HepG2 (cell line): ENCODE measurements around the gene GTPBP6. TPM values are rescaled to one million over a fixed set of nuclear protein-coding genes. Genes with fewer than 3 reads are reported as not detected.
"Not testable (repeated sequence)": the region's sequence is repeated elsewhere in the genome, so short reads cannot be mapped to it uniquely, and the experiment has no call there.

Experiments
- ATAC-seq: fragments of 200-7000 bp; cut with Tn5 transposase; 3 replicates; pipeline ENCODE4 v1.9.1; 2020; ENCODE audit warnings: mild to moderate bottlenecking, moderate library complexity
- BruUV-seq: library from RNA; stranded (reverse); fragments of 400-500 nt; replicated peaks from 2 replicates; lab custom pipeline; 2021; lab: Mats Ljungman, UMichigan
- CTCF ChIA-PET: fragments of 300-600 bp; formaldehyde crosslinking; extraction: SDS; loops from one replicate; lab custom pipeline; 2021; ENCODE audit warnings: low total read pairs, inconsistent platforms, low intra/inter-chr PET ratio; lab: Yijun Ruan, JAX
- POLR2A ChIA-PET: fragments of 350-600 bp; sonication (Branson Sonifier 250); formaldehyde crosslinking; loops from one replicate; lab custom pipeline; 2020; ENCODE audit warnings: antibody characterized with exemption, inconsistent platforms; lab: Yijun Ruan, JAX
- DNase-seq: peaks from one replicate; pipeline ENCODE4 v3.0.0-alpha.2; 2015; ENCODE audit warnings: low spot score
- FAIRE-seq: peaks from 3 replicates; lab custom pipeline; 2011; peaks lifted over from hg19 to GRCh38; lab: Jason Lieb, UNC
- H2AFZ ChIP-seq: one replicate; pipeline ENCODE4 v1.6.1; 2011; ENCODE audit warnings: low read length, inconsistent platforms
- H3K27ac ChIP-seq: fragments of 300-600 bp; 3 replicates; pipeline ENCODE4 v1.8.0; 2011; ENCODE audit warnings: mixed run types, mild to moderate bottlenecking, mixed read lengths, low read length, inconsistent platforms; ENCODE audit not compliant: insufficient read depth; ENCODE audit errors: extremely low read length
- H3K27me3 ChIP-seq, 2 experiments: fragments of 200-600 bp in 1 of 2; 2 replicates in 1 of 2; 3 replicates in 1 of 2; pipeline versions ENCODE4 v1.6.0 to v1.8.0; 2011; ENCODE audit warnings: low read length in 2 of 2, mild to moderate bottlenecking in 2 of 2, moderate library complexity in 2 of 2, inconsistent platforms in 1 of 2; ENCODE audit not compliant: insufficient read depth in 2 of 2, control insufficient read depth in 1 of 2
- H3K36me3 ChIP-seq, 2 experiments: fragments of 200-600 bp in 1 of 2; replicated peaks in 1 of 2; 2 replicates in 1 of 2; 3 replicates in 1 of 2; pipeline versions ENCODE4 v1.5.1 to v1.8.0; 2011; ENCODE audit warnings: low read length in 2 of 2, inconsistent platforms in 1 of 2; ENCODE audit not compliant: insufficient read depth in 2 of 2, control insufficient read depth in 1 of 2
- H3K4me1 ChIP-seq: 2 replicates; pipeline ENCODE4 v1.5.1; 2012; ENCODE audit warnings: low read length, inconsistent platforms; ENCODE audit not compliant: insufficient read depth
- H3K4me2 ChIP-seq: 2 replicates; pipeline ENCODE4 v1.6.0; 2011; ENCODE audit warnings: low read depth, low read length, inconsistent platforms
- H3K4me3 ChIP-seq, 3 experiments: fragments of 200-600 bp in 1 of 3; sonication (generic), shearing (Covaris generic) in 1 of 3; replicated peaks in 1 of 3; 2 replicates each; pipeline ENCODE4 v1.5.1; 2011 to 2016; ENCODE audit warnings: low read length in 3 of 3, inconsistent platforms in 2 of 3, low read depth in 2 of 3, mild to moderate bottlenecking in 2 of 3, control low read depth in 1 of 3, mixed read lengths in 1 of 3; ENCODE audit not compliant: insufficient read depth in 1 of 3
- H3K79me2 ChIP-seq: one replicate; pipeline ENCODE4 v1.6.1; 2011; ENCODE audit warnings: low read length, inconsistent platforms; ENCODE audit not compliant: insufficient read depth
- H3K9ac ChIP-seq: 2 replicates; pipeline ENCODE4 v1.6.0; 2011; ENCODE audit warnings: mild to moderate bottlenecking, low read depth, low read length, inconsistent platforms; ENCODE audit not compliant: insufficient read depth
- H3K9me3 ChIP-seq: 2 replicates; pipeline ENCODE4 v1.5.1; 2012; ENCODE audit warnings: mild to moderate bottlenecking, low read length
- H4K20me1 ChIP-seq: 2 replicates; pipeline ENCODE4 v1.6.0; 2011; ENCODE audit warnings: inconsistent platforms, mild to moderate bottlenecking, low read length, moderate library complexity; ENCODE audit not compliant: insufficient read depth
- KLF9 ChIP-seq: IDR thresholded peaks from 2 replicates; pipeline ENCODE4 v1.6.1; 2016; ENCODE audit warnings: low read depth
- ZNF101 ChIP-seq: sonication (generic); formaldehyde crosslinking; IDR thresholded peaks from 2 replicates; pipeline ENCODE4 v1.4.0; 2020; ENCODE audit warnings: mild to moderate bottlenecking, low read depth, missing genetic modification reagents, borderline replicate concordance
- WGBS: methylation state at CpG from one replicate; pipeline ENCODE4 v1.1.6; 2017; ENCODE audit warnings: low lambda C conversion rate; 5-methylcytosine and 5-hydroxymethylcytosine counted together
- in situ Hi-C: cut with HindIII; loops from 2 replicates; pipeline ENCODE4 v1.10.0; 2017; ENCODE audit warnings: low pct_unique_long_range_greater_than_20kb; ENCODE audit not compliant: extremely low pct_ligation_motif_present
- intact Hi-C: fragments of 100-400 bp; cut with micrococcal nuclease; formaldehyde crosslinking; loops from one replicate; pipeline ENCODE4 v1.10.0; 2022; ENCODE audit not compliant: unreplicated experiment
- polyA plus RNA-seq, 8 experiments: library from polyadenylated mRNA; depleted of rRNA in 3 of 8; stranded (reverse) in 7 of 8; unstranded in 1 of 8; fragments of >200 nt; fragmentation: Illumina TruSeq in 4 of 8; extraction: Trizol in 4 of 8; gene quantifications; 2 replicates each; pipeline versions ENCODE4 v1.2.1 to v1.2.3, GENCODE V29; 2011 to 2016; ENCODE audit warnings: low read depth in 4 of 8, missing spikeins in 1 of 8, mixed read lengths in 1 of 8; ENCODE audit not compliant: insufficient read depth in 1 of 8
- total RNA-seq, 5 experiments: library from RNA; depleted of rRNA; stranded (reverse); fragments of >200 nt; fragmentation: Illumina TruSeq; extraction: Trizol; gene quantifications; 2 replicates each; pipeline ENCODE4 v1.2.3, GENCODE V29; 2016; ENCODE audit warnings: low read depth in 1 of 5
- TF ChIP-seq, protein P1 (sequence below): IDR thresholded peaks from 2 replicates; pipeline ENCODE4 v1.4.0; 2020; ENCODE audit warnings: mild to moderate bottlenecking, missing genetic modification reagents

GTPBP6 gene
- total and polyA plus RNA-seq, 2 of the 13 experiments (the other 11 are each of a cell fraction or from before 2014, with no cell fraction given) = 20.2 to 39.6 TPM

GRCh38 chrX:257681-258289 lies 60.8 kb downstream of the GTPBP6 start (continued):
- TF ChIP-seq, protein P1, sequence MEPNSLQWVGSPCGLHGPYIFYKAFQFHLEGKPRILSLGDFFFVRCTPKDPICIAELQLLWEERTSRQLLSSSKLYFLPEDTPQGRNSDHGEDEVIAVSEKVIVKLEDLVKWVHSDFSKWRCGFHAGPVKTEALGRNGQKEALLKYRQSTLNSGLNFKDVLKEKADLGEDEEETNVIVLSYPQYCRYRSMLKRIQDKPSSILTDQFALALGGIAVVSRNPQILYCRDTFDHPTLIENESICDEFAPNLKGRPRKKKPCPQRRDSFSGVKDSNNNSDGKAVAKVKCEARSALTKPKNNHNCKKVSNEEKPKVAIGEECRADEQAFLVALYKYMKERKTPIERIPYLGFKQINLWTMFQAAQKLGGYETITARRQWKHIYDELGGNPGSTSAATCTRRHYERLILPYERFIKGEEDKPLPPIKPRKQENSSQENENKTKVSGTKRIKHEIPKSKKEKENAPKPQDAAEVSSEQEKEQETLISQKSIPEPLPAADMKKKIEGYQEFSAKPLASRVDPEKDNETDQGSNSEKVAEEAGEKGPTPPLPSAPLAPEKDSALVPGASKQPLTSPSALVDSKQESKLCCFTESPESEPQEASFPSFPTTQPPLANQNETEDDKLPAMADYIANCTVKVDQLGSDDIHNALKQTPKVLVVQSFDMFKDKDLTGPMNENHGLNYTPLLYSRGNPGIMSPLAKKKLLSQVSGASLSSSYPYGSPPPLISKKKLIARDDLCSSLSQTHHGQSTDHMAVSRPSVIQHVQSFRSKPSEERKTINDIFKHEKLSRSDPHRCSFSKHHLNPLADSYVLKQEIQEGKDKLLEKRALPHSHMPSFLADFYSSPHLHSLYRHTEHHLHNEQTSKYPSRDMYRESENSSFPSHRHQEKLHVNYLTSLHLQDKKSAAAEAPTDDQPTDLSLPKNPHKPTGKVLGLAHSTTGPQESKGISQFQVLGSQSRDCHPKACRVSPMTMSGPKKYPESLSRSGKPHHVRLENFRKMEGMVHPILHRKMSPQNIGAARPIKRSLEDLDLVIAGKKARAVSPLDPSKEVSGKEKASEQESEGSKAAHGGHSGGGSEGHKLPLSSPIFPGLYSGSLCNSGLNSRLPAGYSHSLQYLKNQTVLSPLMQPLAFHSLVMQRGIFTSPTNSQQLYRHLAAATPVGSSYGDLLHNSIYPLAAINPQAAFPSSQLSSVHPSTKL = no peak
- TF ChIP-seq KLF9 (CRISPR knock-in tag) (no peak), ZNF101 (CRISPR knock-in tag) (no peak)

DNA sequence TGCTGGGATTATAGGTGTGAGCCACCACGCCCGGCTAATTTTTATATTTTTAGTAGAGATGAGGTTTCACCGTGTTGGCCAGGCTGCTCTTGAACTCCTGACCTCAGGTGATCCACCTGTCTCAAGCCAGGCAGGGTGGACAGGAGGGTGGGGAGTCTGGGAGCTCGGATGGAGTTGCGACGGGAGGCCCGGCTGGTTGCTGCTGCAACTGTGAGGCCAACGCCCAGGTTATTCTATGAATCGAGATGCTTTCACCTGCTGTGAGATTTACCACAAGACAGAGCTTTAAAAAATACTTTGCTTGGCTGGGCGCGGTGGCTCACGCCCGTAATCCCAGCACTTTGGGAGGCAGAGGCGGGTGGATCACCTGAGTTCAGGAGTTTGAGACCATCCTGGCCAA lies 61.5 kb downstream of the GTPBP6 start:
- DNase-seq, in situ Hi-C loops, H3K4me2 ChIP-seq, H3K9ac ChIP-seq, H3K27ac ChIP-seq, H3K27me3 ChIP-seq, CTCF ChIA-PET, POLR2A ChIA-PET, H3K4me3 ChIP-seq, H4K20me1 ChIP-seq, FAIRE-seq, H2AFZ ChIP-seq, intact Hi-C loops, H3K36me3 ChIP-seq, H3K79me2 ChIP-seq, BruUV-seq, ATAC-seq, H3K9me3 ChIP-seq: not testable (repeated sequence)
- 65% methylated on average over 14 of the region's 14 CpGs for WGBS
- peaks cover 56% of the 10 kb centered on the region for H3K4me1 ChIP-seq
